Type B pancreatic cell (in vitro differentiated cells): Measurements from ENCODE around the gene TOP2A. TPM values are rescaled to one million over a fixed set of nuclear protein-coding genes. Genes with fewer than 3 reads are reported as not detected.

Source experiments
- DNase-seq: peaks from one replicate; pipeline ENCODE4 v3.0.0; 2021; ENCODE audit warnings: mixed read lengths; ENCODE audit not compliant: unreplicated experiment; ENCODE audit errors: extremely low spot score
- H3K27ac Mint-ChIP-seq: 2 replicates; pipeline ENCODE4 v1.8.0; 2021; ENCODE audit warnings: mild to moderate bottlenecking, mixed read lengths
- H3K27me3 Mint-ChIP-seq: 2 replicates; pipeline ENCODE4 v1.8.0; 2021; ENCODE audit warnings: mixed read lengths
- H3K36me3 Mint-ChIP-seq: 2 replicates; pipeline ENCODE4 v1.8.0; 2021; ENCODE audit warnings: mixed read lengths
- H3K4me1 Mint-ChIP-seq: one replicate; pipeline ENCODE4 v1.8.0; 2021; ENCODE audit warnings: mixed read lengths; ENCODE audit not compliant: unreplicated experiment
- H3K4me3 Mint-ChIP-seq: 2 replicates; pipeline ENCODE4 v1.8.0; 2021; ENCODE audit warnings: mild to moderate bottlenecking, mixed read lengths
- H3K9me3 Mint-ChIP-seq: 2 replicates; pipeline ENCODE4 v1.8.0; 2021; ENCODE audit warnings: mixed read lengths
- total RNA-seq: library from RNA; stranded (reverse); gene quantifications from 2 replicates; pipeline ENCODE4 v1.2.1, GENCODE V29; 2021; ENCODE audit warnings: low replicate concordance
- TF ChIP-seq, protein P1 (sequence below): fragments of 200-600 bp; sonication (generic); conservative IDR thresholded peaks from 2 replicates; pipeline ENCODE4 v1.5.0; 2021; ENCODE audit warnings: antibody characterized with exemption, mild to moderate bottlenecking

TOP2A gene
- total RNA-seq, 1 donor from 2014 or later, result 248 TPM

DNA sequence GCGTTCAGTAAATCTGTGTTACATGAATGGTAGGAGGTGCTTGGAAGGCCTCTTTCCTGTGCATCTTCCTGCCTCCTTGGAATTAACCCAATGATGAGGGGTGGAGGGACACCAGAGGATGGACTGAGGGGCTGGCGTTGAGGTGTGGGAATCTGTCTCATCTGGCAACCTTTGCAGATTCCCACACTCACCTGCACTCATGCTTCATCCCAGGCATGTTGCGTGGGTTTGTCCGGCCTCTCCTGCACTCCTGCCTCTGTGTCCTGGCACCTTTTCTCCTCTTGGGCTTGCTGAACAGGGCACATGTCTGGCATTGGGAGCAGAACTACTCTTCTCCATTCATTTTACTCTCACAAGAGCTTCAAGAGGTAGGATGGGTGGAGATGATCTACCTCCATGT, 22.5 kb upstream of the TOP2A start:
- peaks cover 21% of the 10 kb centered on the region for H3K4me1 Mint-ChIP-seq
- no peak for DNase-seq
- H3K27ac Mint-ChIP-seq, result no peak overlapping the region
- no peaks in the 10 kb centered on the region for H3K9me3 Mint-ChIP-seq
- TF ChIP-seq, protein P1, sequence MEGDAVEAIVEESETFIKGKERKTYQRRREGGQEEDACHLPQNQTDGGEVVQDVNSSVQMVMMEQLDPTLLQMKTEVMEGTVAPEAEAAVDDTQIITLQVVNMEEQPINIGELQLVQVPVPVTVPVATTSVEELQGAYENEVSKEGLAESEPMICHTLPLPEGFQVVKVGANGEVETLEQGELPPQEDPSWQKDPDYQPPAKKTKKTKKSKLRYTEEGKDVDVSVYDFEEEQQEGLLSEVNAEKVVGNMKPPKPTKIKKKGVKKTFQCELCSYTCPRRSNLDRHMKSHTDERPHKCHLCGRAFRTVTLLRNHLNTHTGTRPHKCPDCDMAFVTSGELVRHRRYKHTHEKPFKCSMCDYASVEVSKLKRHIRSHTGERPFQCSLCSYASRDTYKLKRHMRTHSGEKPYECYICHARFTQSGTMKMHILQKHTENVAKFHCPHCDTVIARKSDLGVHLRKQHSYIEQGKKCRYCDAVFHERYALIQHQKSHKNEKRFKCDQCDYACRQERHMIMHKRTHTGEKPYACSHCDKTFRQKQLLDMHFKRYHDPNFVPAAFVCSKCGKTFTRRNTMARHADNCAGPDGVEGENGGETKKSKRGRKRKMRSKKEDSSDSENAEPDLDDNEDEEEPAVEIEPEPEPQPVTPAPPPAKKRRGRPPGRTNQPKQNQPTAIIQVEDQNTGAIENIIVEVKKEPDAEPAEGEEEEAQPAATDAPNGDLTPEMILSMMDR, result no peak
- peaks cover 23% of the 10 kb centered on the region for H3K27me3 Mint-ChIP-seq
- H3K4me3 Mint-ChIP-seq, result no peak overlapping the region
- no peaks in the 10 kb centered on the region for H3K36me3 Mint-ChIP-seq

DNA sequence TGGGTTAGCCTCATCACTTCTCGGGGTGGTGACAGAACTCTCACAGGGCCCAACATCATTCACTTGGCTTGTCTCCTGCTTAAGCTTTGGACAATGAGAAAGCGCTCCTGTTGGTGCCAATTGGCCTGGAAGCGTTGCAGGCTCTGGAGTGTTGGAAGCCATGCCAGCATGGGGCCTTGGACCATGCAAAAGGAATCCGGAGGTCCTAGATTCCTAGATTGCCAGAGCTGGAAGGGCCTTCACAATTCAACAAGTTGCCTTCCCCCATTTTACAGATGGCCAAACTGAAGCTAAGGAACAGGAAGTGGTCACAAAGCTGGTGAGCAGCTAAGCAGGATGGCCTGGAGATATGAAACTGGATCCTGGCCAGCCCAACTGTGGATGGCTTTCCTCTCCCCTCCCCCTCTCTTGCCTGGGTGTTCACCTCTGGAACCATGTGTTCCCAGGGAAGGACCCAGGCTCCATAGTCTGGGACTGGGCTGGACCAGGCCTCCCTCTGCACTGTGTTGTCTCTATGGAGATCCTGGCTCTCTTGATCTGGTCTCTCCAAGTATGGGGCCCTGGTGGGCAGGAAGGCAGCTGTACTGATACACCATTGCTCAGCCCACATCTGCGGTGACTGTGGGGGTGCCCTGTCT, 19.5 kb upstream of the TOP2A start:
- H3K9me3 Mint-ChIP-seq, result no peaks in the 10 kb centered on the region
- H3K4me3 Mint-ChIP-seq, result no peak overlapping the region
- DNase-seq, result no peak
- H3K4me1 Mint-ChIP-seq, result peaks cover 8% of the 10 kb centered on the region
- no peaks in the 10 kb centered on the region for H3K36me3 Mint-ChIP-seq
- H3K27me3 Mint-ChIP-seq, result peaks cover 10% of the 10 kb centered on the region
- TF ChIP-seq, protein P1, result no peak
- no peak overlapping the region for H3K27ac Mint-ChIP-seq

DNA sequence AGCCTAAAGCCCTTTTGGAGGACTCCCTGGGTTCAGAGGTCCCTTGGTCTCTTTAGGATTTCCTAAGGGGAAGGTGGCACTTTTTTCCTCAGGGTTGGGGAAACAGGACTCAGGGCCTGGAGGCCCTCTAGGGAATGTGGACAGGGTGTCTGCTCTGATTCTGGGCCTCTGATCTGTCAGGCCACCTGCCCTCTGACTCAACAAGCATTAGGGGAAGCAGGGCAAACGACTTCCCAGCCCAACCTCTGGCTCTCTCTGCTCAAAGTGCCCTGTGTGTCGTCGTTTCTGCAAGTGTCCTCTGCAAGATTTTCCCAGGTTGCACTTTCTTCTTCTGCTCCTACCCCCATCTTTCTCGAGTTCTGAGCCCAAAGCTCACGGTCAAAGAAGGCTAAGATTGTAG, 18.9 kb upstream of the TOP2A start:
- Mint-ChIP-seq H3K9me3 (no peaks in the 10 kb centered on the region), H3K4me1 (peaks cover 8% of the 10 kb centered on the region), H3K4me3 (no peak overlapping the region), H3K27ac (no peak overlapping the region), H3K27me3 (peaks cover 10% of the 10 kb centered on the region), H3K36me3 (no peaks in the 10 kb centered on the region)
- DNase-seq, result no peak
- TF ChIP-seq, protein P1, result no peak

DNA sequence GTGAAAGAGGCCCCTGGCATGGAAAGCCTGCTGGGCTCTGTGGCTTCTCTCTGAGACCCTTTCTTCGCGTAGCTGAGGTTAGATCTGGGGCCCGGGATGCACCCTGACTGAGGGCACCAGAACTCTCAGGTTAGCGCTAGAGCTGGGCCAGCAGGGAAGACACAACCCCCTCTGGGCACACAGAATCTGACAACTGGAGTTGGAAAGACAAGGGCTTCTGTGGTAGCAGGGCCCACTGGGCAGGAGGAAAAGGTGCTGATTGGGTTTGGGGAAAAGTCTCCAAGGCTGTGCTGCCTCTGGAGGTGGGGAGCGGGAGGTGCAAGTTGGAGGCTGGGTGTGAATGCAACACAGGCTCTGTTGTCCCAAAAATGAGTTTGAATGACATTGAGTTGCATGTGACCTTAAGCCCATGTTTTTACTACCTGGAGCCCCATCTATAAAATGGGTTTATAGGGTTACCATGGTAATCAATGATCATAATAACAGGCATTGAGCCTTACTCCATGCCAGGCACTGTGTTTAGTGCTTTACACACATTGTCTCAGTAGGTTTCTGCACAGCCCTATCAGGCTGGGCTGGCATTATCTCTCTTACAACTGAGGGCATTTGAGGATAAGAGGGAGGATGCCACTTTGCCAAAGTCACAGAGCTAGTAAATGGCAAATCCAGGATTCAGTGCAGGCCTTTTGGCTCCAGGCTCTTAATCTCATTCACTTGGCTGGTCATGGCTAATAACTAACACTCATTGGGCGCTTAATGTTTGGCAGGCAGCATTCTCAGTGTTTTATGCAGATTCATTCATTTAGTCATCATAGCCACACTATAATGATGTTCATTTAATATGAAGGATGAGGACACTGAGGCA, 16.1 kb upstream of the TOP2A start:
- TF ChIP-seq, protein P1, result peak; percentile 67
- Mint-ChIP-seq H3K36me3 (no peaks in the 10 kb centered on the region), H3K9me3 (no peaks in the 10 kb centered on the region), H3K27ac (no peak overlapping the region), H3K4me1 (peaks cover 3% of the 10 kb centered on the region), H3K27me3 (peaks cover 4% of the 10 kb centered on the region), H3K4me3 (no peak overlapping the region)
- no peak for DNase-seq

DNA sequence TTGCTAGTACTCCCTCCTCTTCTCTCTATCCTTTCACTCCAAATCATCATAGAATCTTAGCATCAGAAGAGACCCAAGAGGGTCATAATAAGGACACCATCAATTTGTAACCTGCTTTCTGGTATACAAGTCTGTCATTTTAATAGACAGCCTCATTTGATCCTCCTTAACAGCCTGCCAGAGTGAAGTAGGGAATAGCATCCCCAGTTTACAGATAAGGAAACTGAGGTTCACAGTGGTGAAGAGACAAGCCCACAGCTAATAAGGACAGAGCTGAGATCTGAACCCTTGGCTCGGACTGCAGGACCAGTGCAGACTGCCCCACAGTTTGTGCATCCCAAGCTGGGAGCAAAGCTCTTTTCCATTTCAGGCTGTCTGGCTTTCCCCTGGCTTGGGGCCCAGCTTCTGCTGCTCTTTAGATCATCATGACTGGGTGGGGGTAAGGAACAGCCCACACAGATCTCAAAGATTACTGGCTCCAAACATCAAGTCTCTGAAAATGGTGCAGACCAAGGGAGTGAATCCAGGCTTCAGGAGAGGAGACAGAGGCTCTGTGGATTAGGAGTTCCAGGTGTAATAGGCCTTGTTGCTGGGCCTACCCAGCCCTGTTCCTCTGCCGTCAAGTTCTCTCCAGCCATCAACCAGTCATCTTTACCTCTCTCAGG, 15.3 kb upstream of the TOP2A start:
- Mint-ChIP-seq H3K4me3 (no peak overlapping the region), H3K27me3 (peaks cover 4% of the 10 kb centered on the region), H3K36me3 (no peaks in the 10 kb centered on the region), H3K4me1 (peaks cover 3% of the 10 kb centered on the region), H3K9me3 (no peaks in the 10 kb centered on the region), H3K27ac (no peak overlapping the region)
- no peak for DNase-seq
- TF ChIP-seq, protein P1, result no peak
